Liver (tissue), 3 donors: ENCODE measurements around the gene MCTP2.

ENCODE experiments used
- EGR1 ChIP-seq, 2 donors: IDR thresholded peaks; 2 replicates each; pipeline ENCODE4 v1.6.1; 2016 to 2018; ENCODE audit warnings: antibody characterized with exemption in 2 of 2, low read depth in 2 of 2
- RAD21 ChIP-seq, 2 donors: IDR thresholded peaks; 2 replicates each; pipeline ENCODE4 v1.6.1; 2016; ENCODE audit warnings: antibody characterized with exemption in 2 of 2, mild to moderate bottlenecking in 2 of 2
- SP1 ChIP-seq: IDR thresholded peaks from 2 replicates; pipeline ENCODE4 v1.6.1; 2018; ENCODE audit warnings: antibody characterized with exemption, mild to moderate bottlenecking
- TF ChIP-seq, protein P1 (sequence below): fragments of 150-350 bp; IDR thresholded peaks from 2 replicates; pipeline ENCODE4 v1.5.1; 2017; ENCODE audit warnings: improper control_type of control experiment, low read depth, low read length; ENCODE audit not compliant: missing input control
- donor health status: healthy.
- donor health status: healthy.

GRCh38 chr15:94279736-94280135 lies 48.4 kb downstream of the MCTP2 start:
- TF ChIP-seq, protein P1, sequence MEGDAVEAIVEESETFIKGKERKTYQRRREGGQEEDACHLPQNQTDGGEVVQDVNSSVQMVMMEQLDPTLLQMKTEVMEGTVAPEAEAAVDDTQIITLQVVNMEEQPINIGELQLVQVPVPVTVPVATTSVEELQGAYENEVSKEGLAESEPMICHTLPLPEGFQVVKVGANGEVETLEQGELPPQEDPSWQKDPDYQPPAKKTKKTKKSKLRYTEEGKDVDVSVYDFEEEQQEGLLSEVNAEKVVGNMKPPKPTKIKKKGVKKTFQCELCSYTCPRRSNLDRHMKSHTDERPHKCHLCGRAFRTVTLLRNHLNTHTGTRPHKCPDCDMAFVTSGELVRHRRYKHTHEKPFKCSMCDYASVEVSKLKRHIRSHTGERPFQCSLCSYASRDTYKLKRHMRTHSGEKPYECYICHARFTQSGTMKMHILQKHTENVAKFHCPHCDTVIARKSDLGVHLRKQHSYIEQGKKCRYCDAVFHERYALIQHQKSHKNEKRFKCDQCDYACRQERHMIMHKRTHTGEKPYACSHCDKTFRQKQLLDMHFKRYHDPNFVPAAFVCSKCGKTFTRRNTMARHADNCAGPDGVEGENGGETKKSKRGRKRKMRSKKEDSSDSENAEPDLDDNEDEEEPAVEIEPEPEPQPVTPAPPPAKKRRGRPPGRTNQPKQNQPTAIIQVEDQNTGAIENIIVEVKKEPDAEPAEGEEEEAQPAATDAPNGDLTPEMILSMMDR, result no peak
- no peak for TF ChIP-seq SP1
- no peak for TF ChIP-seq RAD21 (IDR thresholded peaks at IDR 0.05)
- no peak for TF ChIP-seq EGR1 (IDR thresholded peaks at IDR 0.05; ENCODE audit: low read depth in 2 of 2)
